HepG2 (cell line): Measurements from ENCODE around the gene HHIPL1. TPM values are rescaled to one million over a fixed set of nuclear protein-coding genes. Genes with fewer than 3 reads are reported as not detected.
"Not testable (repeated sequence)": the region's sequence is repeated elsewhere in the genome, so short reads cannot be mapped to it uniquely, and the experiment has no call there.

Source experiments
- ATAC-seq: fragments of 200-7000 bp; cut with Tn5 transposase; 3 replicates; pipeline ENCODE4 v1.9.1; 2020; ENCODE audit warnings: mild to moderate bottlenecking, moderate library complexity
- BruUV-seq: library from RNA; stranded (reverse); fragments of 400-500 nt; replicated peaks from 2 replicates; lab custom pipeline; 2021; lab: Mats Ljungman, UMichigan
- CTCF ChIA-PET: fragments of 300-600 bp; formaldehyde crosslinking; extraction: SDS; loops from one replicate; lab custom pipeline; 2021; ENCODE audit warnings: low total read pairs, inconsistent platforms, low intra/inter-chr PET ratio; lab: Yijun Ruan, JAX
- POLR2A ChIA-PET: fragments of 350-600 bp; sonication (Branson Sonifier 250); formaldehyde crosslinking; loops from one replicate; lab custom pipeline; 2020; ENCODE audit warnings: antibody characterized with exemption, inconsistent platforms; lab: Yijun Ruan, JAX
- DNase-seq: peaks from one replicate; pipeline ENCODE4 v3.0.0-alpha.2; 2015; ENCODE audit warnings: low spot score
- FAIRE-seq: peaks from 3 replicates; lab custom pipeline; 2011; peaks lifted over from hg19 to GRCh38; lab: Jason Lieb, UNC
- H2AFZ ChIP-seq: one replicate; pipeline ENCODE4 v1.6.1; 2011; ENCODE audit warnings: low read length, inconsistent platforms
- H3K27ac ChIP-seq: fragments of 300-600 bp; 3 replicates; pipeline ENCODE4 v1.8.0; 2011; ENCODE audit warnings: mixed run types, mild to moderate bottlenecking, mixed read lengths, low read length, inconsistent platforms; ENCODE audit not compliant: insufficient read depth; ENCODE audit errors: extremely low read length
- H3K27me3 ChIP-seq, 2 experiments: fragments of 200-600 bp in 1 of 2; 2 replicates in 1 of 2; 3 replicates in 1 of 2; pipeline versions ENCODE4 v1.6.0 to v1.8.0; 2011; ENCODE audit warnings: low read length in 2 of 2, mild to moderate bottlenecking in 2 of 2, moderate library complexity in 2 of 2, inconsistent platforms in 1 of 2; ENCODE audit not compliant: insufficient read depth in 2 of 2, control insufficient read depth in 1 of 2
- H3K36me3 ChIP-seq, 2 experiments: fragments of 200-600 bp in 1 of 2; replicated peaks in 1 of 2; 2 replicates in 1 of 2; 3 replicates in 1 of 2; pipeline versions ENCODE4 v1.5.1 to v1.8.0; 2011; ENCODE audit warnings: low read length in 2 of 2, inconsistent platforms in 1 of 2; ENCODE audit not compliant: insufficient read depth in 2 of 2, control insufficient read depth in 1 of 2
- H3K4me1 ChIP-seq: 2 replicates; pipeline ENCODE4 v1.5.1; 2012; ENCODE audit warnings: low read length, inconsistent platforms; ENCODE audit not compliant: insufficient read depth
- H3K4me2 ChIP-seq: 2 replicates; pipeline ENCODE4 v1.6.0; 2011; ENCODE audit warnings: low read depth, low read length, inconsistent platforms
- H3K4me3 ChIP-seq, 3 experiments: fragments of 200-600 bp in 1 of 3; sonication (generic), shearing (Covaris generic) in 1 of 3; replicated peaks in 1 of 3; 2 replicates each; pipeline ENCODE4 v1.5.1; 2011 to 2016; ENCODE audit warnings: low read length in 3 of 3, inconsistent platforms in 2 of 3, low read depth in 2 of 3, mild to moderate bottlenecking in 2 of 3, control low read depth in 1 of 3, mixed read lengths in 1 of 3; ENCODE audit not compliant: insufficient read depth in 1 of 3
- H3K79me2 ChIP-seq: one replicate; pipeline ENCODE4 v1.6.1; 2011; ENCODE audit warnings: low read length, inconsistent platforms; ENCODE audit not compliant: insufficient read depth
- H3K9ac ChIP-seq: 2 replicates; pipeline ENCODE4 v1.6.0; 2011; ENCODE audit warnings: mild to moderate bottlenecking, low read depth, low read length, inconsistent platforms; ENCODE audit not compliant: insufficient read depth
- H3K9me3 ChIP-seq: 2 replicates; pipeline ENCODE4 v1.5.1; 2012; ENCODE audit warnings: mild to moderate bottlenecking, low read length
- H4K20me1 ChIP-seq: 2 replicates; pipeline ENCODE4 v1.6.0; 2011; ENCODE audit warnings: inconsistent platforms, mild to moderate bottlenecking, low read length, moderate library complexity; ENCODE audit not compliant: insufficient read depth
- NFKBIZ ChIP-seq: IDR thresholded peaks from 2 replicates; pipeline ENCODE4 v1.6.1; 2018; ENCODE audit warnings: missing genetic modification reagents, missing compliant biosample characterization
- ZNF589 ChIP-seq: sonication (generic); formaldehyde crosslinking; conservative IDR thresholded peaks from 2 replicates; pipeline ENCODE4 v1.8.0; 2022; ENCODE audit warnings: mild to moderate bottlenecking, moderate library complexity, missing genetic modification reagents
- ZNF629 ChIP-seq: sonication (generic); formaldehyde crosslinking; conservative IDR thresholded peaks from 2 replicates; pipeline ENCODE4 v1.5.0; 2020; ENCODE audit warnings: missing genetic modification reagents
- ZNF768 ChIP-seq: sonication (generic); formaldehyde crosslinking; IDR thresholded peaks from 2 replicates; pipeline ENCODE4 v1.4.0; 2020; ENCODE audit warnings: missing genetic modification reagents
- WGBS: methylation state at CpG from one replicate; pipeline ENCODE4 v1.1.6; 2017; ENCODE audit warnings: low lambda C conversion rate; 5-methylcytosine and 5-hydroxymethylcytosine counted together
- in situ Hi-C: cut with HindIII; loops from 2 replicates; pipeline ENCODE4 v1.10.0; 2017; ENCODE audit warnings: low pct_unique_long_range_greater_than_20kb; ENCODE audit not compliant: extremely low pct_ligation_motif_present
- intact Hi-C: fragments of 100-400 bp; cut with micrococcal nuclease; formaldehyde crosslinking; loops from one replicate; pipeline ENCODE4 v1.10.0; 2022; ENCODE audit not compliant: unreplicated experiment
- polyA plus RNA-seq, 8 experiments: library from polyadenylated mRNA; depleted of rRNA in 3 of 8; stranded (reverse) in 7 of 8; unstranded in 1 of 8; fragments of >200 nt; fragmentation: Illumina TruSeq in 4 of 8; extraction: Trizol in 4 of 8; gene quantifications; 2 replicates each; pipeline versions ENCODE4 v1.2.1 to v1.2.3, GENCODE V29; 2011 to 2016; ENCODE audit warnings: low read depth in 4 of 8, missing spikeins in 1 of 8, mixed read lengths in 1 of 8; ENCODE audit not compliant: insufficient read depth in 1 of 8
- total RNA-seq, 5 experiments: library from RNA; depleted of rRNA; stranded (reverse); fragments of >200 nt; fragmentation: Illumina TruSeq; extraction: Trizol; gene quantifications; 2 replicates each; pipeline ENCODE4 v1.2.3, GENCODE V29; 2016; ENCODE audit warnings: low read depth in 1 of 5

Gene HHIPL1
- total and polyA plus RNA-seq, 2 of the 13 experiments (the other 11 are each of a cell fraction or from before 2014, with no cell fraction given): not detected

- H3K9me3 ChIP-seq: no peaks in the 10 kb centered on the region
- POLR2A ChIA-PET: interaction anchor here (0.7 kb wide), 1 partner anchor 102 kb away, joined by 3 read pairs; no protein-coding TSS in a partner anchor
- WGBS: 29% methylated on average over 6 of the region's 7 CpGs
- no peak overlapping the region for H2AFZ ChIP-seq
- DNase-seq (no peak), ATAC-seq (no peak), FAIRE-seq (no peak)
- TF ChIP-seq ZNF629: peak; percentile 49
- TF ChIP-seq NFKBIZ (CRISPR knock-in tag): no peak
- TF ChIP-seq ZNF589: no peak
- TF ChIP-seq ZNF768 (CRISPR knock-in tag): peak; percentile 40; the same call in 1 of the 2 replicates
- H3K36me3 ChIP-seq: no peaks in the 10 kb centered on the region
- H3K9ac ChIP-seq: no peak overlapping the region
- no peaks in the 10 kb centered on the region for H3K79me2 ChIP-seq
- in situ Hi-C loops: no loop called here
- no peaks in the 10 kb centered on the region for H4K20me1 ChIP-seq
- no TSS peak for BruUV-seq
- H3K27me3 ChIP-seq: peaks cover 7 to 32% of the 10 kb centered on the region in 2 experiments; a peak in 3 of 5 replicates
- no peak overlapping the region for H3K4me3 ChIP-seq
- no peak overlapping the region for H3K27ac ChIP-seq
- H3K4me2 ChIP-seq: no peak overlapping the region
- H3K4me1 ChIP-seq: peaks cover 16% of the 10 kb centered on the region; the same call in 1 of the 2 replicates
- CTCF ChIA-PET: no interaction called here
- intact Hi-C loops: no loop called here
Measured at GRCh38 chr14:99637624-99638023, 7.3 kb upstream of the HHIPL1 start.

- POLR2A ChIA-PET, H3K27me3 ChIP-seq, in situ Hi-C loops, H3K36me3 ChIP-seq, H2AFZ ChIP-seq, intact Hi-C loops, H3K79me2 ChIP-seq, BruUV-seq, H3K4me2 ChIP-seq, DNase-seq, ATAC-seq, H3K9me3 ChIP-seq, FAIRE-seq, H4K20me1 ChIP-seq, CTCF ChIA-PET, H3K4me1 ChIP-seq, H3K27ac ChIP-seq, H3K9ac ChIP-seq, H3K4me3 ChIP-seq: not testable (repeated sequence)
- WGBS: 84% methylated on average over 5 of the region's 5 CpGs
Measured at GRCh38 chr14:99642771-99643170, 2.2 kb upstream of the HHIPL1 start.
